Pulmonary artery endothelial cell (primary cell): ENCODE results near the gene LASP1NB. TPM values are rescaled to one million over a fixed set of nuclear protein-coding genes. Genes with fewer than 3 reads are reported as not detected.
"Not testable (repeated sequence)": the region's sequence is repeated elsewhere in the genome, so short reads cannot be mapped to it uniquely, and the experiment has no call there.

Experiments used
- DNase-seq: peaks from one replicate; pipeline ENCODE4 v3.0.0-alpha.2; 2011; ENCODE audit warnings: low read depth, low spot score
- total RNA-seq: library from RNA; depleted of rRNA; stranded (reverse); fragments of >200 nt; gene quantifications from 2 replicates; pipeline ENCODE4 v1.2.3, GENCODE V29; 2014

LASP1NB gene

DNA sequence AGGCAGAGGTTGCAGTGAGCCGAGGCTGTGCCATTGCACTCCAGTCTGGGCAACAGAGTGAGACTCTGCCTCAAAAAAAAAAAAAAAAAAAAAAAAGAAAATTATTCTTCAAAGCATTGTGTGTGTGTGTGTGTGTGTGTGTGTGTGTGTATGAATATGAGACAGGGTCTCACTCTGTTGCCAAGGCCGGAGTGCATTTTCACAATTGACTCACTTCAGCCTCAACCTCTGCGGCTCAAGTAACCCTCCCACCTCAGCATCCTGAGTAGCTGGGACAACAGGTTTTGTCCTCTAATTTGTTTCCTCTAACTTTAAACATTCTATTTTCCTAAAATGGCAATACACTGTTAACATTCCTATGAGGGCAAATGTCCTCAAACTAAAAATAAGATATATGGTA lies 34.1 kb downstream of the LASP1NB start:
- DNase-seq, result no peak

DNA sequence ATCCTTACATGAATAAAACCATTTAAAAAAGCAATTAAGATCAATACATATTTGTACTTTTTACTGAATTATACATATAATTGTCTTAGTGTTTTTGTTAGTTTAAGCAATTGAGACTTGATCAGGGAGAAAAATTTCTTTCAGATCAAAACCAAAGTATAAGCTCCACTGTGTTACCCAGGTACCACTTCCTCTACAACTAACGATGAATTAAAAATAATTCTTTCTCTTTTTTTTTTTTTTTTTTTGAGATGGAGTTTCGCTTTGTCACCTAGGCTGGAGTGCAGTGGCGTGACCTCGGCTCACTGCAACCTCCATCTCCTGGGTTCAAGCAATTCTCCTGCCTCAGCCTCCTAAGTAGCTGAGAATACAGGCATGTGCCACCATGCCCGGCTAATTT lies 35.0 kb downstream of the LASP1NB start:
- DNase-seq, result no peak

DNA sequence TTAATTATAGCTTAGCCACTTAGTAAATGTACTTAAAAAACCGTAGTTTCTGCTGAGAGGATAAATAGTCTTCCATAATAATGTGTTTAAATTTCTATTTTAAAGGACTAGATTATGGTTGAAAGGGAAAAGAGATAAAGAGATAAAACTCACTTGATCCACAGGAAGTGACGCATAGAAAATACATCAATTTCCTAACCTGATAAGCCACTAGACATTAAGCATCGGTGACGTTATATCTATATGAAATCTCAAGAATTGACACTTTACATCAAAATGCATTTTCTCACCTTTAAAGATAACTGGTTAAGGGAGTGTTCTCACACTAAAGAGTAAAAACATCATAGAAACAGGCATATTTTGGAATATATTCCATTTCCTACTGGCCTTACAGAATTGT lies 36.0 kb downstream of the LASP1NB start:
- no peak for DNase-seq

DNA sequence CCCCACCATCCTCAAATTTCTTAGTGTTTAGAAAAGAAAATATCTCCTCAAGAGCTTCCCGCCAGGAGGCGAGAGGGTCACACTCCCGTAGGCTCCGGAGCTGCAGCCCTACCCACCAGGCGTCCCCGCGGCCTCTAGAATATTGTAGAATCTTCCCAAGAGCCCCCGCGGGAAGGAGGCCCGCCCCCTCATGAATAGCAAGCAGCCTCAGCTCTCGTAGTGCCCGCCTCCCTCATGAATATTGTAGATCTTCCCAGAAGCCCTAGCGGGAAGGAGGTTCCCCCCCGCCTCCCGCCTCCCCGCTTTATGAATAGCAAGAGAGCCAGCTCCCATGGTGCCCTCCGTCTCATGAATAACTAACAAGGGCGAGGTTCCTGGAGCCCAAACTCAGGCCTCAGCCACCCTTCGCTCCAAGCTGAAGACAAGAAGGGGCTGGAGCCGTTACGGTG lies 41.9 kb downstream of the LASP1NB start, which contains the start of gene FBXO47:
FBXO47 (minus strand) TSS at position 114 of the 449 bp plus-strand sequence. CDS start 4,378 bp downstream, outside the sequence.
- DNase-seq, result peak; percentile 73

DNA sequence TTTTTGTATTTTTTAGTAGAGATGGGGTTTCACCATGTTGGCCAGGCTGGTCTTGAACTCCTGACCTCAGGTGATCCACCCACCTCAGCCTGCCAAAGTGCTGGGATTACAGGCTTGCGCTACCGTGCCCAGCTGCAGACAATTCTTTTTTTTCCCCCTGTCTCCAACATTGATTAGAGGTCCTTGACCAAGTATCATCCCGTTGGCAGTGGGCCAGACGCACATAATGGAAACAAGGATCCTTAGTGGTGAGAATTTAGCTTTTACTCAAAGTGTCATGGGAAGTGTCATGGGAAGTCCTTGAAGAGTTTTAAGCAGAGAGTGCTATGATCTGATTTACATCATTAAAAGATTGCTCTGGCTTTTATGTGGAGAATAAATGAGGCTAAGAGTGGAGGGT lies 43.9 kb downstream of the LASP1NB start:
- no peak for DNase-seq

DNA sequence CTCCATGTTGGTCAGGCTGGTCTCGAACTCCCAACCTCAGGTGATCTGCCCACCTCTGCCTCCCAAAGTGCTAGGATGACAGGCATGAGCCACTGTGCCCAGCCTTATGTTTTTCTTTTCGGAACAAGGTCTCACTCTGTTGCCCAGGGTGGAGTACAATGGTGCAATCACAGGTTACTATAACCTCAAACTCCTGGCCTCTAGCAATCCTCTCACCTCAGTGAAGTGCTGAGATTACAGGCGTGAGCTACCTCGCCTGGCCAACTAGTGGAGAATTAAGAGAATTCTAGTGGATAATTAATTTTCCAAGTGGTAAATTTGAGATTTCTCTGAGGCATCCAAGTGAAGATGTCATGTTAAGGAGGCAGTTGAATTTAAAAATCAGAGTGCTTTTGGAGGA lies 44.7 kb downstream of the LASP1NB start:
- no peak for DNase-seq

DNA sequence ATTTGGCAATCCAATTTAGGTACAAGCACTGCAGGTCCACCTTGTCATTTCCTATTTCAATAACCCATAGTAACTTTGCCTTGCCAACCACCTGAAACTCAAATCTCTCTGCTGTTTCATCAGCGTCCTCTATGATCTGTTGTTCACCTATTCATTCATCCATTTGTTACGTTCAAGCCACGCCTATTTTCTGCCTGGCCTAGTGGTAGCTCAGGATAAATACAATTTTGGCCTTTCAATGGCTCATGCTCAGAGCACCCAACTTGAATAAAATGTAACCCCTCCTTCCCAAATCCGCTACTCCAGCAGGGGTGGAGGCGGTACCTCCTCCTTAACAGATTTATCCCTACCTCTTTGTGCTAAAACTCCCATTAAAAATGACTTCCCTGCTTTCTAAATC lies 45.4 kb downstream of the LASP1NB start:
- no peak for DNase-seq

DNA sequence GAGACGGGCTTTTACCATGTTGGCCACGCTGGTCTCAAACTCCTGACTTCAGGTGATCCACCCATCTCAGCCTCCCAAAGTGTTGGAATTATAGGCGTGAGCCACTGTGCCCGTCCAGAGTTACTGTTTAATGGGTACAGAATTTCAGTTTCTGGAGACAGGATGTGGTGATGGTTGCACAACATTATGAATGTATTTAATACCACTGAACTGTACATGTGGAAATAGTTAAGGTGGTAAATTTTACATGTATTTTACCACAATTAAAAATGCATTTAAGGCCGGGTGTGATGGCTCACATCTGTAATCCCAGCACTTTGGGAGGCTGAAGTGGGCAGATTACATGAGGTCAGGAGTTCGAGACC lies 50.8 kb downstream of the LASP1NB start:
- DNase-seq, result not testable (repeated sequence)

DNA sequence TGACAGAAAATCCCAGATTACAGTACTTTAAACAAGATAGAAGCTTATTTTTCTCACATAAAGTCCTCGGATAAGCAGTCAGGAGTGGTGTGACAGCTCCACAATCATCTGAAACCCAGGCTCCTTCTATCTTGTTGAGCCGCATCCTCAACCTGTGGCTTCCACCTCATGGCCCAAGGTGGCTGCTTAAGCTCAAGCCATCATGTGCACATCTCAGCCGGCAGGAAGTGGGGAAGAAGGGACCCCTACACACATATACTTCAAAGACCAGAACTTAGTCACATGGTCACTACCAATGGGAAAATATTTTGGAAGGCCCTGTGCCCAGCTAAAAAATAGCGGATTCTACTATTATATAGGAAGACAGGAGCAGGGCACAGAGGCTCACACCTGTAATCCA lies 52.8 kb downstream of the LASP1NB start:
- DNase-seq, result no peak

Other genes starting within 250 kb of the LASP1NB start
- 26.8 and 30.2 TPM in 2 replicates for gene MLLT6, start 220.3 kb upstream of the LASP1NB start, total RNA-seq
- gene CISD3, start 195.3 kb upstream of the LASP1NB start, total RNA-seq, result 5.7 and 7.0 TPM in 2 replicates
- 6.4 and 6.9 TPM in 2 replicates for gene PCGF2, start 177.3 kb upstream of the LASP1NB start, total RNA-seq
- 367 and 404 TPM in 2 replicates for gene PSMB3, start 172.9 kb upstream of the LASP1NB start, total RNA-seq
- gene PIP4K2B, start 126.1 kb upstream of the LASP1NB start, total RNA-seq, result 37.3 and 64.8 TPM in 2 replicates
- 11.3 and 14.4 TPM in 2 replicates for gene CWC25, start 100.3 kb upstream of the LASP1NB start, total RNA-seq
- gene RPL23, start 71.9 kb upstream of the LASP1NB start, total RNA-seq, result 1,269 and 1,824 TPM in 2 replicates
- 101 and 109 TPM in 2 replicates for gene LASP1, start 55.6 kb upstream of the LASP1NB start, total RNA-seq
- gene FBXO47, start 41.8 kb downstream of the LASP1NB start, total RNA-seq, result not detected in 2 replicates
- not detected in 2 replicates for gene PLXDC1, start 226.0 kb downstream of the LASP1NB start, total RNA-seq
- not detected in 2 replicates for gene ARL5C, start 240.5 kb downstream of the LASP1NB start, total RNA-seq